ENCODE data around the gene DLG5.

DLG5 gene

GRCh38 chr10:77946084-77946483 lies 19.5 kb upstream of the DLG5 start:
- TF ChIP-seq CTCF (IDR thresholded peaks at IDR 0.05; ENCODE audit: insufficient read depth, low read length, poor library complexity, severe bottlenecking) = no peak
- no peaks in the 10 kb centered on the region; the same call in 1 of the 2 replicates for H3K27me3 ChIP-seq (replicated peaks; ENCODE audit: control insufficient read depth, insufficient read depth, low read length)
- no peaks in the 10 kb centered on the region for H3K36me3 ChIP-seq (ENCODE audit: control insufficient read depth, insufficient read depth, low read length)
- no peak for DNase-seq (ENCODE audit: extremely low read depth, insufficient read length)
- no peak overlapping the region for H3K4me3 ChIP-seq (replicated peaks; ENCODE audit: low read depth, low read length)

GRCh38 chr10:77944519-77944918 lies 18.0 kb upstream of the DLG5 start:
- no peaks in the 10 kb centered on the region; the same call in 1 of the 2 replicates for H3K27me3 ChIP-seq (replicated peaks; ENCODE audit: control insufficient read depth, insufficient read depth, low read length)
- H3K36me3 ChIP-seq (ENCODE audit: control insufficient read depth, insufficient read depth, low read length) = no peaks in the 10 kb centered on the region
- no peak for TF ChIP-seq CTCF (IDR thresholded peaks at IDR 0.05; ENCODE audit: insufficient read depth, low read length, poor library complexity, severe bottlenecking)
- no peak overlapping the region for H3K4me3 ChIP-seq (replicated peaks; ENCODE audit: low read depth, low read length)
- no peak for DNase-seq (ENCODE audit: extremely low read depth, insufficient read length)

- no peaks in the 10 kb centered on the region for H3K36me3 ChIP-seq (ENCODE audit: control insufficient read depth, insufficient read depth, low read length)
- DNase-seq (ENCODE audit: extremely low read depth, insufficient read length) = no peak
- no peak for TF ChIP-seq CTCF (IDR thresholded peaks at IDR 0.05; ENCODE audit: insufficient read depth, low read length, poor library complexity, severe bottlenecking)
- H3K4me3 ChIP-seq (replicated peaks; ENCODE audit: low read depth, low read length) = no peak overlapping the region
- no peaks in the 10 kb centered on the region for H3K27me3 ChIP-seq (replicated peaks; ENCODE audit: control insufficient read depth, insufficient read depth, low read length)
These were observed 16.8 kb upstream of the DLG5 start for GRCh38 chr10:77943121-77943901.

- H3K4me3 ChIP-seq (replicated peaks; ENCODE audit: low read depth, low read length) = no peak overlapping the region
- no peaks in the 10 kb centered on the region for H3K27me3 ChIP-seq (replicated peaks; ENCODE audit: control insufficient read depth, insufficient read depth, low read length)
- no peak for TF ChIP-seq CTCF (IDR thresholded peaks at IDR 0.05; ENCODE audit: insufficient read depth, low read length, poor library complexity, severe bottlenecking)
- no peak for DNase-seq (ENCODE audit: extremely low read depth, insufficient read length)
- H3K36me3 ChIP-seq (ENCODE audit: control insufficient read depth, insufficient read depth, low read length) = no peaks in the 10 kb centered on the region
These were observed 15.2 kb upstream of the DLG5 start for GRCh38 chr10:77941790-77942189.

- H3K36me3 ChIP-seq (ENCODE audit: control insufficient read depth, insufficient read depth, low read length) = no peaks in the 10 kb centered on the region
- TF ChIP-seq CTCF (IDR thresholded peaks at IDR 0.05; ENCODE audit: insufficient read depth, low read length, poor library complexity, severe bottlenecking) = no peak
- DNase-seq (ENCODE audit: extremely low read depth, insufficient read length) = no peak
- H3K27me3 ChIP-seq (replicated peaks; ENCODE audit: control insufficient read depth, insufficient read depth, low read length) = no peaks in the 10 kb centered on the region
- no peak overlapping the region for H3K4me3 ChIP-seq (replicated peaks; ENCODE audit: low read depth, low read length)
These were observed 14.1 kb upstream of the DLG5 start for GRCh38 chr10:77940627-77941026.

Data from GM06990 (cell line).